ENCODE results near the gene EID2B.

EID2B gene

DNA sequence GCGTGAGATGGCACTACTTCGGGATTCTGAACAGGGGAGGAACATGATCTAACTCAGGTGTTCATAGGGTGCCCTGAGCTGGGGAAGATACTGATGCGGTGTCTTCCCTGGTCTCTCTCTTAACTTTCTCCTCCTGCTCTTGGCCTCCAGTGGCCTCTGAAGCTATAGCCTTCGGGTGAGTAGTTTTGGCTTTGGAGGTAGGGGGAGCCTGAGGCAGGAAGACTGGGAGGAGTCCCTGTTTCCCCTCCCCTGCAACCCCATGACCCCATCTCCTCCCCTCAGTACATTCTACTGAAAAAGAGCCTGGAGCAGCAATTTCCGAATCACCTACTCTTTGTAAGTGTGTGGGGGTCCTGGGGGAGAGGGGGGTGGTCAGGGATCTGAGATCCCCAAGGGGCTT, 14.2 kb downstream of the EID2B start:
- Histone ChIP-seq H3K4me3 (replicated peaks; ENCODE audit: low read depth, low read length) (no peak overlapping the region), H3K27me3 (replicated peaks; ENCODE audit: control insufficient read depth, insufficient read depth, low read length) (no peaks in the 10 kb centered on the region; the same call in 1 of the 2 replicates), H3K36me3 (ENCODE audit: control insufficient read depth, insufficient read depth, low read length) (no peaks in the 10 kb centered on the region)
- DNase-seq (ENCODE audit: extremely low read depth, insufficient read length): no peak
- TF ChIP-seq, protein P1, sequence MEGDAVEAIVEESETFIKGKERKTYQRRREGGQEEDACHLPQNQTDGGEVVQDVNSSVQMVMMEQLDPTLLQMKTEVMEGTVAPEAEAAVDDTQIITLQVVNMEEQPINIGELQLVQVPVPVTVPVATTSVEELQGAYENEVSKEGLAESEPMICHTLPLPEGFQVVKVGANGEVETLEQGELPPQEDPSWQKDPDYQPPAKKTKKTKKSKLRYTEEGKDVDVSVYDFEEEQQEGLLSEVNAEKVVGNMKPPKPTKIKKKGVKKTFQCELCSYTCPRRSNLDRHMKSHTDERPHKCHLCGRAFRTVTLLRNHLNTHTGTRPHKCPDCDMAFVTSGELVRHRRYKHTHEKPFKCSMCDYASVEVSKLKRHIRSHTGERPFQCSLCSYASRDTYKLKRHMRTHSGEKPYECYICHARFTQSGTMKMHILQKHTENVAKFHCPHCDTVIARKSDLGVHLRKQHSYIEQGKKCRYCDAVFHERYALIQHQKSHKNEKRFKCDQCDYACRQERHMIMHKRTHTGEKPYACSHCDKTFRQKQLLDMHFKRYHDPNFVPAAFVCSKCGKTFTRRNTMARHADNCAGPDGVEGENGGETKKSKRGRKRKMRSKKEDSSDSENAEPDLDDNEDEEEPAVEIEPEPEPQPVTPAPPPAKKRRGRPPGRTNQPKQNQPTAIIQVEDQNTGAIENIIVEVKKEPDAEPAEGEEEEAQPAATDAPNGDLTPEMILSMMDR (IDR thresholded peaks at IDR 0.05; ENCODE audit: insufficient read depth, low read length, poor library complexity, severe bottlenecking): no peak

DNA sequence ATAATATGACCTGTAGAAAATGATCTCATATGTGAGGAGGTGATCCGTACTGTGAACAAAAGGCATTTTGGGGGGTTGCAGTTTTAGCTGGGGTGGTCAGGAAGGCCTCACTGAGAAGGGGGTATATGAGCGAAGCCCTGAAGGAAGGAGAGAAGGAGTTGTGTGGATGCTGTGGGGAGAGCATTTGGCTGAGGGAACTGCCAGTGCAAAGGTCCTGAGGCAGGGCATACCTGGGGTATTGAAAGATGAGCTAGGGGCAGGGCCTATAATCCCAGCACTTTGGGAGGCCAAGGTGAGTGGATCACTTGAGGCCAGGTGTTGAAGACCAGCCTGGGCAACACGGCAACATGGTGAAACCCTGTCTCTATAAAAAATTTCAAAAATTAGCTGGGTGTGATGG, 15.2 kb downstream of the EID2B start:
- H3K36me3 ChIP-seq (ENCODE audit: control insufficient read depth, insufficient read depth, low read length): no peaks in the 10 kb centered on the region
- H3K4me3 ChIP-seq (replicated peaks; ENCODE audit: low read depth, low read length): no peak overlapping the region
- no peaks in the 10 kb centered on the region; the same call in none of the 2 replicates for H3K27me3 ChIP-seq (replicated peaks; ENCODE audit: control insufficient read depth, insufficient read depth, low read length)
- no peak for DNase-seq (ENCODE audit: extremely low read depth, insufficient read length)
- TF ChIP-seq, protein P1 (IDR thresholded peaks at IDR 0.05; ENCODE audit: insufficient read depth, low read length, poor library complexity, severe bottlenecking): no peak

DNA sequence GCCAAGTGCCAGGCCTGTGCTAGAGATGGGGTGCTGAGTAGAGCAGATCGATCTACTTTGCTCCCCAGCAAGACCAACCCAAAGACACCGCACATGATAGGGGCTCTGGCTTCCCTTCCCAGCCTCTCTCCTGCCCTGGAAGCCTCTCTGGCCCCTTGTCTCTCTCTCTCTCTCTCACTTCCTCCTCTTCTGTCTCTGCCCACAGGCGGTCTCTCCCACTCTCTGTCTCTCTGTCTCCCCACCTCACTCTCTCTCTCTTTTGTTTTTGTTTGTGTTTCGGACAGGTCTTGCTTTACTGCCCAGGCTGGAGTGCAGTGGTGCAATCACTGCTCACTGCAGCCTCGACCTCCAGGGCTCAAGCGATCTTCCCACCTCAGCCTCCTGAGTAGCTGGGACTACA, 16.4 kb downstream of the EID2B start:
- H3K27me3 ChIP-seq (replicated peaks; ENCODE audit: control insufficient read depth, insufficient read depth, low read length): no peaks in the 10 kb centered on the region; the same call in none of the 2 replicates
- peak; percentile 23 for DNase-seq (ENCODE audit: extremely low read depth, insufficient read length)
- TF ChIP-seq, protein P1 (IDR thresholded peaks at IDR 0.05; ENCODE audit: insufficient read depth, low read length, poor library complexity, severe bottlenecking): no peak
- H3K4me3 ChIP-seq (replicated peaks; ENCODE audit: low read depth, low read length): no peak overlapping the region
- no peaks in the 10 kb centered on the region for H3K36me3 ChIP-seq (ENCODE audit: control insufficient read depth, insufficient read depth, low read length)

DNA sequence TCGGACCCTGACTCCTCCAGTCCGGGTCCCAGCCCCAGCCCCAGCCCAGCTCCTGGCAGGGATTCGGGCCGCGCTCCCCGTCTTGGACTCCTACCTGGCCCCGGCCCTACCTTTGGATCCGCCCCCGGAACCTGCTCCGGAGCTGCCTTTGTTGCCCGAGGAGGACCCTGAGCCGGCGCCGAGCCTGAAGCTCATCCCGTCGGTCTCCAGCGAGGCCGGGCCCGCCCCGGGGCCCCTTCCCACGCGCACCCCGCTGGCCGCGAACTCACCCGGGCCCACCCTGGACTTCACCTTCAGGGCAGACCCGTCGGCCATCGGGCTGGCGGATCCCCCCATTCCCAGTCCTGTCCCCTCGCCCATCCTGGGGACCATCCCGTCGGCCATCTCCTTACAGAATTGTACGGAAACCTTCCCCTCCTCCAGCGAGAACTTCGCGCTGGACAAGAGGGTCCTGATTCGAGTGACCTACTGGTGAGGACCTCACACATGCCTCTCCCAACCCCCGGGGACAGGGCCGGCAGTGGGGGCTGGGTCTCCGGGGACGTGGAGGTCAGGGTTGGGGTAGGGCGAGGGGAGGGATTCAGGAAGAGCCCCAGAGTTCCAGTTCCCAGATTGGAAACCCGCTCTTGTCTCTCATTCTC, 17.0 kb downstream of the EID2B start:
- Histone ChIP-seq H3K4me3 (replicated peaks; ENCODE audit: low read depth, low read length) (peak overlapping the region; percentile 35), H3K36me3 (ENCODE audit: control insufficient read depth, insufficient read depth, low read length) (no peaks in the 10 kb centered on the region), H3K27me3 (replicated peaks; ENCODE audit: control insufficient read depth, insufficient read depth, low read length) (no peaks in the 10 kb centered on the region; the same call in none of the 2 replicates)
- TF ChIP-seq, protein P1 (IDR thresholded peaks at IDR 0.05; ENCODE audit: insufficient read depth, low read length, poor library complexity, severe bottlenecking): no peak
- no peak for DNase-seq (ENCODE audit: extremely low read depth, insufficient read length)

DNA sequence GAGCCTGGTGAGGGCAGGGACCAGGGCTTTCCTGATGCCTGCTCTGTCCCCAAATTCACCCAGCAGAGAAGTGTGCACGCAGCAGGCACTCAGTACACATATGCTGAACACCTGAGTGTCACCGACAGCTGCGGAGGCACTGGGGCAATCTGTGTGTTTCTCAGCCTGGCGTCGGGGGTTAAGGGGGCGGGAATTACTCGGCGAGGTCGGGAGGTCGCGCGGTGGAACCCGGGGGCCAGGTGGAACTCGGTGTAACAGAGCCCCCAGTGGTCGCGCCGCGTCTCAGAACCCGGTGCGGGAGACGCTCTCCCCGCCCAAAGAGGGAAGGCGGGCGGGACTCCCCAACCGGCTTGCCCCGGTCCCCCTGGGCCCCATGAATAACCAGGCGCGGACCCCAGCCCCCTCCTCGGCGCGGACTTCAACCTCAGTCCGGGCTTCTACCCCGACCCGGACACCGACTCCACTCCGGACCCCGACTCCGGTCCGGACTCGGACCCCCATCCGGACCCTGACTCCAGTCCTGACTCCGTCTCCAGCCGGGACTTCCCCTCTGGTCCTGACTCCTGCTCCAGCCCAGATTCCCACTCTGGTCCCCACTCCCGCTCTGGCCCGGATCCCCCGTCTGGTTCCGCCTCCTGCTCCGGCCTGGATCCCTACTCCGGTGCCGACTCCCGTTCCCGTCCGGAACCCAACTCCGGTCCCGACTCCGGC, 17.7 kb downstream of the EID2B start, which contains the start of gene SELENOV:
SELENOV (plus strand) TSS at position 300 of the 711 bp plus-strand sequence; CDS start at position 374, 74 bp downstream.
- peak within 1 kb of the TSS; percentile 35 for H3K4me3 ChIP-seq (replicated peaks; ENCODE audit: low read depth, low read length)
- no peaks in the 10 kb centered on the region; the same call in none of the 2 replicates for H3K27me3 ChIP-seq (replicated peaks; ENCODE audit: control insufficient read depth, insufficient read depth, low read length)
- TF ChIP-seq, protein P1 (IDR thresholded peaks at IDR 0.05; ENCODE audit: insufficient read depth, low read length, poor library complexity, severe bottlenecking): peak; percentile 34
- peak; percentile 27 for DNase-seq (ENCODE audit: extremely low read depth, insufficient read length)
- H3K36me3 ChIP-seq (ENCODE audit: control insufficient read depth, insufficient read depth, low read length): no peaks in the 10 kb centered on the region
